GM23338 (cell line): ENCODE measurements around the gene SPIRE1. TPM values are rescaled to one million over a fixed set of nuclear protein-coding genes. Genes with fewer than 3 reads are reported as not detected.

Source experiments
- CREB1 ChIP-seq: fragments of 250-450 bp; sonication (Bioruptor Pico); IDR thresholded peaks from 2 replicates; pipeline ENCODE4 v1.5.0; 2020; ENCODE audit warnings: low read depth, mild to moderate bottlenecking, moderate library complexity
- CTCF ChIP-seq, 2 experiments: fragments of 200-600 bp in 1 of 2; sonication (generic) in 1 of 2; conservative IDR thresholded peaks; 2 replicates each; pipeline versions ENCODE4 v1.5.1 to v1.6.1; 2016 to 2017; ENCODE audit warnings: antibody characterized with exemption in 2 of 2, low read depth in 2 of 2, mild to moderate bottlenecking in 2 of 2, moderate library complexity in 1 of 2
- ETS1 ChIP-seq: IDR thresholded peaks from 2 replicates; pipeline ENCODE4 v1.6.1; 2016; ENCODE audit warnings: antibody characterized with exemption
- EZH2 ChIP-seq: fragments of 200-600 bp; sonication (generic); IDR thresholded peaks from one replicate; pipeline ENCODE4 v1.8.0; 2017; ENCODE audit warnings: antibody characterized with exemption, mild to moderate bottlenecking, low read depth; ENCODE audit not compliant: unreplicated experiment
- EZH2phosphoT487 ChIP-seq: fragments of 200-600 bp; sonication (generic); IDR thresholded peaks from one replicate; pipeline ENCODE4 v1.8.1; 2018; ENCODE audit warnings: antibody characterized with exemption; ENCODE audit not compliant: unreplicated experiment
- JUNB ChIP-seq: IDR thresholded peaks from one replicate; pipeline ENCODE4 v1.6.1; 2016; ENCODE audit warnings: antibody characterized with exemption; ENCODE audit not compliant: unreplicated experiment
- NANOG ChIP-seq: IDR thresholded peaks from 2 replicates; pipeline ENCODE4 v1.6.1; 2016; ENCODE audit warnings: antibody characterized with exemption, borderline replicate concordance
- POLR2AphosphoS5 ChIP-seq: IDR thresholded peaks from 2 replicates; pipeline ENCODE4 v1.6.1; 2016; ENCODE audit warnings: antibody characterized with exemption, low read depth
- STAT1 ChIP-seq: IDR thresholded peaks from one replicate; pipeline ENCODE4 v1.6.1; 2016; ENCODE audit warnings: antibody characterized with exemption; ENCODE audit not compliant: unreplicated experiment
- ZNF114 ChIP-seq: fragments of 250-450 bp; sonication (Bioruptor Pico); IDR thresholded peaks from 2 replicates; pipeline ENCODE4 v1.5.0; 2020; ENCODE audit warnings: mild to moderate bottlenecking, moderate library complexity
- ZNF331 ChIP-seq: fragments of 250-450 bp; sonication (Bioruptor Pico); IDR thresholded peaks from 2 replicates; pipeline ENCODE4 v1.5.0; 2020; ENCODE audit warnings: low read depth, mild to moderate bottlenecking, moderate library complexity
- ZNF462 ChIP-seq: fragments of 250-450 bp; sonication (Bioruptor Pico); IDR thresholded peaks from 2 replicates; pipeline ENCODE4 v1.5.0; 2020; ENCODE audit warnings: mild to moderate bottlenecking, moderate library complexity
- polyA plus RNA-seq: library from polyadenylated mRNA; unstranded; fragments of >200 nt; fragmentation: Nextera tagmentation; extraction: Ambion mirVana; gene quantifications from 2 replicates; pipeline ENCODE4 v1.2.1, GENCODE V29; 2016
- total RNA-seq: library from RNA; depleted of rRNA; stranded (reverse); fragments of >200 nt; shearing (Covaris generic); gene quantifications from 2 replicates; pipeline ENCODE4 v1.2.3, GENCODE V29; 2014

SPIRE1 gene
- total and polyA plus RNA-seq, 2 experiments from 2014 or later = 2.9 to 15.5 TPM

GRCh38 chr18:12417687-12418086, 240.2 kb downstream of the SPIRE1 start (continued):
- no peak for TF ChIP-seq ZNF462 (CRISPR knock-in tag)
- TF ChIP-seq ZNF114 (CRISPR knock-in tag) = no peak
- TF ChIP-seq CREB1 (CRISPR knock-in tag) = no peak
- no peak for TF ChIP-seq NANOG
- no peak for TF ChIP-seq EZH2phosphoT487
- no peak for TF ChIP-seq ETS1
- no peak for TF ChIP-seq JUNB
- TF ChIP-seq POLR2AphosphoS5 = no peak
- TF ChIP-seq EZH2 = no peak
- TF ChIP-seq STAT1 = no peak
- TF ChIP-seq ZNF331 = no peak
- TF ChIP-seq CTCF (conservative IDR thresholded peaks at IDR 0.05; ENCODE audit: low read depth in 2 of 2) = no peak
